B cell (primary cell): ENCODE results near the gene RBM20. TPM values are rescaled to one million over a fixed set of nuclear protein-coding genes. Genes with fewer than 3 reads are reported as not detected.

ENCODE experiments used
- ATAC-seq: fragments of 200-7000 bp; cut with Tn5 transposase; one replicate; pipeline ENCODE4 v1.10.0; 2021; ENCODE audit warnings: low read depth, mild to moderate bottlenecking, moderate number of reproducible peaks, moderate library complexity
- CTCF ChIA-PET: fragments of 350-600 bp; sonication (Branson Sonifier 250); formaldehyde crosslinking; loops from one replicate; lab custom pipeline; 2021; ENCODE audit warnings: antibody characterized with exemption, inconsistent platforms; lab: Charles Lee
- POLR2A ChIA-PET: fragments of 350-600 bp; sonication (Branson Sonifier 250); formaldehyde crosslinking; loops from one replicate; lab custom pipeline; 2021; ENCODE audit warnings: antibody characterized with exemption; lab: Charles Lee
- DNase-seq: peaks from one replicate; pipeline ENCODE4 v3.0.0; 2013
- H2AFZ ChIP-seq: 2 replicates; pipeline ENCODE4 v1.6.1; 2012; ENCODE audit warnings: mild to moderate bottlenecking, low read depth, low read length; ENCODE audit not compliant: insufficient read depth, poor library complexity, severe bottlenecking
- H3K27ac ChIP-seq, 2 donors: 1 replicate in 1 of 2; 2 replicates in 1 of 2; pipeline ENCODE4 v1.5.1; 2012 to 2013; ENCODE audit warnings: low read length in 2 of 2, mild to moderate bottlenecking in 2 of 2, moderate library complexity in 1 of 2
- H3K27me3 ChIP-seq, 4 experiments: fragments of 200-600 bp in 1 of 4; sonication (generic) in 1 of 4; replicated peaks in 1 of 4; 1 replicate in 2 of 4; 2 replicates in 2 of 4; pipeline versions ENCODE4 v1.6.1 to v1.7.0; 2013 to 2016; ENCODE audit warnings: low read length in 3 of 4, mild to moderate bottlenecking in 2 of 4, mixed read lengths in 1 of 4, moderate library complexity in 1 of 4; ENCODE audit not compliant: insufficient read depth in 4 of 4, control insufficient read depth in 3 of 4; ENCODE audit errors: control extremely low read depth in 1 of 4
- H3K36me3 ChIP-seq, 2 experiments: replicated peaks in 1 of 2; 1 replicate in 1 of 2; 2 replicates in 1 of 2; pipeline versions ENCODE4 v1.6.1 to v1.7.1; 2013; ENCODE audit warnings: low read length in 1 of 2; ENCODE audit not compliant: insufficient read depth in 2 of 2, control insufficient read depth in 1 of 2; ENCODE audit errors: control extremely low read depth in 1 of 2, extremely low read depth in 1 of 2
- H3K4me1 ChIP-seq, 2 donors: fragments of 200-600 bp in 1 of 2; sonication (generic) in 1 of 2; 1 replicate in 1 of 2; 2 replicates in 1 of 2; pipeline versions ENCODE4 v1.5.1 to v1.6.1; 2013 to 2017; ENCODE audit warnings: low read length in 2 of 2; ENCODE audit not compliant: control insufficient read depth in 2 of 2, insufficient read depth in 2 of 2
- H3K4me2 ChIP-seq: replicated peaks from 2 replicates; pipeline ENCODE3; 2012; ENCODE audit warnings: mild to moderate bottlenecking, low read depth, low read length; ENCODE audit not compliant: poor library complexity, severe bottlenecking
- H3K4me3 ChIP-seq, 5 experiments: fragments of 200-600 bp in 1 of 5; sonication (generic) in 1 of 5; 1 replicate in 3 of 5; 2 replicates in 2 of 5; pipeline versions ENCODE4 v1.5.1 to v1.7.0; 2011 to 2016; ENCODE audit warnings: low read length in 4 of 5, mild to moderate bottlenecking in 4 of 5, low read depth in 2 of 5, control low read depth in 1 of 5, moderate library complexity in 1 of 5; ENCODE audit not compliant: insufficient read depth in 1 of 5; ENCODE audit errors: control extremely low read depth in 1 of 5, extremely low read depth in 1 of 5
- H3K79me2 ChIP-seq: fragments of 200-600 bp; sonication (generic); one replicate; pipeline ENCODE4 v1.6.0; 2016; ENCODE audit warnings: low read length; ENCODE audit not compliant: control insufficient read depth, insufficient read depth
- H3K9ac ChIP-seq: fragments of 200-600 bp; sonication (generic); 2 replicates; pipeline ENCODE4 v1.6.1; 2017; ENCODE audit warnings: mild to moderate bottlenecking, low read length, moderate library complexity
- H3K9me3 ChIP-seq, 3 donors: one replicate each; pipeline versions ENCODE4 v1.6.1 to v1.7.1; 2013; ENCODE audit warnings: low read length in 2 of 3; ENCODE audit not compliant: control insufficient read depth in 2 of 3, insufficient read depth in 1 of 3; ENCODE audit errors: control extremely low read depth in 1 of 3
- H4K20me1 ChIP-seq: 2 replicates; pipeline ENCODE4 v1.6.0; 2012; ENCODE audit warnings: mild to moderate bottlenecking, low read length; ENCODE audit not compliant: insufficient read depth, control insufficient read depth, poor library complexity, severe bottlenecking
- H3K27ac Mint-ChIP-seq: one replicate; pipeline ENCODE4 v1.8.0; 2021; ENCODE audit warnings: mixed read lengths
- H3K27me3 Mint-ChIP-seq: one replicate; pipeline ENCODE4 v1.8.0; 2021; ENCODE audit warnings: mixed read lengths
- H3K4me1 Mint-ChIP-seq: one replicate; pipeline ENCODE4 v1.8.0; 2021; ENCODE audit warnings: mixed read lengths
- H3K4me3 Mint-ChIP-seq: one replicate; pipeline ENCODE4 v1.8.0; 2021; ENCODE audit warnings: mixed read lengths
- H3K9me3 Mint-ChIP-seq: one replicate; pipeline ENCODE4 v1.8.0; 2022; ENCODE audit warnings: mixed read lengths; ENCODE audit not compliant: insufficient read depth
- EZH2 ChIP-seq: IDR thresholded peaks from 2 replicates; pipeline ENCODE4 v1.6.1; 2012; ENCODE audit warnings: borderline replicate concordance, low read depth, mild to moderate bottlenecking, moderate library complexity, low read length; ENCODE audit not compliant: insufficient read depth, poor library complexity, severe bottlenecking
- WGBS: methylation state at CpG from one replicate; pipeline ENCODE4 v1.1.5; 2013; ENCODE audit warnings: missing lambda C conversion rate; ENCODE audit not compliant: insufficient coverage; 5-methylcytosine and 5-hydroxymethylcytosine counted together
- intact Hi-C: fragments of 100-400 bp; cut with micrococcal nuclease; formaldehyde crosslinking; loops from one replicate; pipeline ENCODE4 v1.10.0; 2022
- polyA plus RNA-seq: library from polyadenylated mRNA; depleted of rRNA; stranded (reverse); fragments of >200 nt; gene quantifications from 2 replicates; pipeline ENCODE4 v1.2.3, GENCODE V29; 2012
- total RNA-seq, 2 donors: library from RNA; stranded (reverse); fragments of 120-200 nt in 1 of 2; gene quantifications; 1 replicate in 1 of 2; 2 replicates in 1 of 2; pipeline versions ENCODE4 v1.2.3 to v1.2.4, GENCODE V29; 2013 to 2022
- TF ChIP-seq, protein P1 (sequence below): fragments of 200-600 bp; IDR thresholded peaks from one replicate; pipeline ENCODE4 v1.8.0; 2022; ENCODE audit warnings: antibody characterized with exemption, mild to moderate bottlenecking

The RBM20 gene
- total and polyA plus RNA-seq, 2 donors (not counting 1 experiment from before 2014, with no cell fraction given): not detected

- no peak for TF ChIP-seq EZH2
- TF ChIP-seq, protein P1, sequence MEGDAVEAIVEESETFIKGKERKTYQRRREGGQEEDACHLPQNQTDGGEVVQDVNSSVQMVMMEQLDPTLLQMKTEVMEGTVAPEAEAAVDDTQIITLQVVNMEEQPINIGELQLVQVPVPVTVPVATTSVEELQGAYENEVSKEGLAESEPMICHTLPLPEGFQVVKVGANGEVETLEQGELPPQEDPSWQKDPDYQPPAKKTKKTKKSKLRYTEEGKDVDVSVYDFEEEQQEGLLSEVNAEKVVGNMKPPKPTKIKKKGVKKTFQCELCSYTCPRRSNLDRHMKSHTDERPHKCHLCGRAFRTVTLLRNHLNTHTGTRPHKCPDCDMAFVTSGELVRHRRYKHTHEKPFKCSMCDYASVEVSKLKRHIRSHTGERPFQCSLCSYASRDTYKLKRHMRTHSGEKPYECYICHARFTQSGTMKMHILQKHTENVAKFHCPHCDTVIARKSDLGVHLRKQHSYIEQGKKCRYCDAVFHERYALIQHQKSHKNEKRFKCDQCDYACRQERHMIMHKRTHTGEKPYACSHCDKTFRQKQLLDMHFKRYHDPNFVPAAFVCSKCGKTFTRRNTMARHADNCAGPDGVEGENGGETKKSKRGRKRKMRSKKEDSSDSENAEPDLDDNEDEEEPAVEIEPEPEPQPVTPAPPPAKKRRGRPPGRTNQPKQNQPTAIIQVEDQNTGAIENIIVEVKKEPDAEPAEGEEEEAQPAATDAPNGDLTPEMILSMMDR: no peak
- Histone ChIP-seq H3K79me2 (no peaks in the 10 kb centered on the region), H3K4me1 (no peaks in the 10 kb centered on the region), H3K4me2 (no peak overlapping the region), H3K9me3 (no peaks in the 10 kb centered on the region), H3K27ac (no peak overlapping the region), H3K27me3 (peaks cover 0 to 3% (median 2%) of the 10 kb centered on the region in 4 experiments), H2AFZ (no peak overlapping the region), H3K4me3 (no peak overlapping the region), H3K9ac (no peak overlapping the region), H4K20me1 (no peaks in the 10 kb centered on the region), H3K36me3 (no peaks in the 10 kb centered on the region)
- Mint-ChIP-seq H3K27me3 (peaks cover 9% of the 10 kb centered on the region), H3K4me1 (no peaks in the 10 kb centered on the region), H3K27ac (no peak overlapping the region), H3K4me3 (no peak overlapping the region), H3K9me3 (no peaks in the 10 kb centered on the region)
- DNase-seq (no peak), ATAC-seq (no peak)
- intact Hi-C loops: no loop called here
- ChIA-PET POLR2A (no interaction called here), CTCF (interaction anchor here (2.0 kb wide), 1 partner anchor 10 kb away, joined by 5 read pairs; no protein-coding TSS in a partner anchor)
- 91% methylated on average over 8 of the region's 8 CpGs for WGBS
Measured at GRCh38 chr10:110780704-110781103, 136.6 kb downstream of the RBM20 start.

DNA sequence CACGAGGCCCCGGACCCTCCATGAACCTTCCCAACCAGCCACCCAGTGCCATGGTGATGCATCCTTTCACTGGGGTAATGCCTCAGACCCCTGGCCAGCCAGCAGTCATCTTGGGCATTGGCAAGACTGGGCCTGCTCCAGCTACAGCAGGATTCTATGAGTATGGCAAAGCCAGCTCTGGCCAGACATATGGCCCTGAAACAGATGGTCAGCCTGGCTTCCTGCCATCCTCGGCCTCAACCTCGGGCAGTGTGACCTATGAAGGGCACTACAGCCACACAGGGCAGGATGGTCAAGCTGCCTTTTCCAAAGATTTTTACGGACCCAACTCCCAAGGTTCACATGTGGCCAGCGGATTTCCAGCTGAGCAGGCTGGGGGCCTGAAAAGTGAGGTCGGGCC lies 137.0 kb downstream of the RBM20 start:
- Histone ChIP-seq H3K9me3 (no peaks in the 10 kb centered on the region), H3K4me1 (no peaks in the 10 kb centered on the region), H3K27ac (no peak overlapping the region), H3K36me3 (no peaks in the 10 kb centered on the region), H3K4me3 (no peak overlapping the region), H3K9ac (no peak overlapping the region), H3K4me2 (no peak overlapping the region), H3K27me3 (peaks cover 0 to 3% (median 2%) of the 10 kb centered on the region in 4 experiments), H4K20me1 (no peaks in the 10 kb centered on the region), H3K79me2 (no peaks in the 10 kb centered on the region), H2AFZ (no peak overlapping the region)
- no peaks in the 10 kb centered on the region for H3K4me1 Mint-ChIP-seq
- CTCF ChIA-PET: interaction anchor here (2.0 kb wide), 1 partner anchor 9 kb away, joined by 5 read pairs; no protein-coding TSS in a partner anchor
- no peak for TF ChIP-seq EZH2
- TF ChIP-seq, protein P1: no peak
- peaks cover 9% of the 10 kb centered on the region for H3K27me3 Mint-ChIP-seq
- POLR2A ChIA-PET: no interaction called here
- DNase-seq (no peak), ATAC-seq (no peak)
- no peaks in the 10 kb centered on the region for H3K9me3 Mint-ChIP-seq
- 98% methylated on average over 7 of the region's 7 CpGs for whole genome bisulfite sequencing
- intact Hi-C loops: no loop called here
- H3K4me3 Mint-ChIP-seq: no peak overlapping the region
- no peak overlapping the region for H3K27ac Mint-ChIP-seq
